Measurements from ENCODE around the gene PARVA.

GRCh38 chr11:12375720-12376119, 1.7 kb upstream of the PARVA start:
- no peak for TF ChIP-seq CTCF (IDR thresholded peaks at IDR 0.05)
- no peak for TF ChIP-seq POLR2A (IDR thresholded peaks at IDR 0.05)
- no peak for TF ChIP-seq EP300 (IDR thresholded peaks at IDR 0.05)
